Smooth muscle cell (in vitro differentiated cells): ENCODE results near the gene CUL5. TPM values are rescaled to one million over a fixed set of nuclear protein-coding genes. Genes with fewer than 3 reads are reported as not detected.

ENCODE experiments used
- DNase-seq: peaks from one replicate; lab custom pipeline; 2025; ENCODE audit not compliant: unreplicated experiment; lab: John Stamatoyannopoulos, UW
- H2AFZ ChIP-seq: fragments of 200-600 bp; sonication (generic); 2 replicates; pipeline ENCODE4 v1.6.0; 2016; ENCODE audit warnings: antibody characterized with exemption, low read depth, mild to moderate bottlenecking
- H3F3A ChIP-seq: fragments of 200-600 bp; sonication (generic); 2 replicates; pipeline ENCODE4 v1.6.0; 2017; ENCODE audit warnings: antibody characterized with exemption, low read depth
- H3K27ac ChIP-seq: fragments of 200-600 bp; sonication (generic); 2 replicates; pipeline ENCODE4 v1.5.1; 2016; ENCODE audit warnings: low read depth, mild to moderate bottlenecking
- H3K27me3 ChIP-seq: fragments of 200-600 bp; sonication (generic); 2 replicates; pipeline ENCODE4 v1.6.1; 2016; ENCODE audit warnings: low read depth, mild to moderate bottlenecking
- H3K36me3 ChIP-seq: fragments of 200-600 bp; sonication (generic); 2 replicates; pipeline ENCODE4 v1.5.1; 2016; ENCODE audit warnings: low read depth
- H3K4me1 ChIP-seq: fragments of 200-600 bp; sonication (generic); 2 replicates; pipeline ENCODE4 v1.5.1; 2016; ENCODE audit warnings: low read depth
- H3K4me2 ChIP-seq: fragments of 200-600 bp; sonication (generic); 2 replicates; pipeline ENCODE4 v1.6.0; 2016; ENCODE audit warnings: mild to moderate bottlenecking
- H3K4me3 ChIP-seq: fragments of 200-600 bp; sonication (generic); 2 replicates; pipeline ENCODE4 v1.5.1; 2016; ENCODE audit warnings: mild to moderate bottlenecking
- H3K79me2 ChIP-seq: fragments of 200-600 bp; sonication (generic); 2 replicates; pipeline ENCODE4 v1.6.0; 2016; ENCODE audit warnings: low read depth, mild to moderate bottlenecking
- H3K9ac ChIP-seq: fragments of 200-600 bp; sonication (generic); 2 replicates; pipeline ENCODE4 v1.6.0; 2016; ENCODE audit warnings: low read depth
- H3K9me3 ChIP-seq: fragments of 200-600 bp; sonication (generic); replicated peaks from 2 replicates; pipeline ENCODE4 v1.5.1; 2016; ENCODE audit warnings: low read depth
- H4K20me1 ChIP-seq: fragments of 200-600 bp; sonication (generic); 2 replicates; pipeline ENCODE4 v1.6.0; 2016; ENCODE audit warnings: low read depth
- CTCF ChIP-seq: fragments of 200-600 bp; sonication (generic); IDR thresholded peaks from 2 replicates; pipeline ENCODE4 v1.5.1; 2017; ENCODE audit warnings: borderline replicate concordance, mild to moderate bottlenecking, antibody characterized with exemption; ENCODE audit not compliant: insufficient read depth, poor library complexity, severe bottlenecking
- WGBS: methylation state at CpG from one replicate; pipeline ENCODE4 v1.1.7; 2016; ENCODE audit warnings: low lambda C conversion rate; 5-methylcytosine and 5-hydroxymethylcytosine counted together
- polyA plus RNA-seq: library from polyadenylated mRNA; unstranded; fragments of >200 nt; fragmentation: Nextera tagmentation; extraction: Ambion mirVana; gene quantifications from 2 replicates; pipeline ENCODE4 v1.2.1, GENCODE V29; 2016
- total RNA-seq: library from RNA; depleted of rRNA; stranded (reverse); fragments of >200 nt; gene quantifications from 2 replicates; pipeline ENCODE4 v1.2.3, GENCODE V29; 2014

Gene CUL5
- total and polyA plus RNA-seq, 2 experiments from 2014 or later: 20.8 to 45.0 TPM

DNA sequence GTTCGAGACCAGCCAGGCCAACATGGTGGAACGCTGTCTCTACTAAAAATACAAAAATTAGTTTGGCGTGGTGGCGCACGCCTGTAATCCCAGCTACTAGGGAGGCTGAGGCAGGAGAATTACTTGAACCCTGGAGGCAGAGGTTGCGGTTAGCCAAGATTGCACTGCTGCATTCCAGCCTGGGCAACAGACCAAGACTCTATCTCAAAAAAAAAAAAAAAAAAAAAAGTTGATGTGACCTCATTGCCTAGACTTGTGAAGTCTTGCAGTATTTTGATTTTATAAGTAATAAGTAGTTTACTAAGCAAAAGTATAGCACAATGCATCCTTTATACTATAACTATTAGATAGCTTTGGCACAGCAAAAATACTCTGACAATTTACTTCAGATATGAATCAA lies 9.9 kb upstream of the CUL5 start:
- 96% methylated on average over 6 of the region's 6 CpGs for WGBS
- DNase-seq: no peak
- Histone ChIP-seq H3K4me1 (no peaks in the 10 kb centered on the region), H3K79me2 (no peaks in the 10 kb centered on the region), H3K4me2 (no peak overlapping the region), H3K36me3 (no peaks in the 10 kb centered on the region), H3K27me3 (no peaks in the 10 kb centered on the region), H3K27ac (no peak overlapping the region), H3K4me3 (no peak overlapping the region), H2AFZ (no peak overlapping the region), H3F3A (no peaks in the 10 kb centered on the region), H3K9me3 (no peaks in the 10 kb centered on the region), H4K20me1 (no peaks in the 10 kb centered on the region), H3K9ac (no peak overlapping the region)
- no peak for TF ChIP-seq CTCF

DNA sequence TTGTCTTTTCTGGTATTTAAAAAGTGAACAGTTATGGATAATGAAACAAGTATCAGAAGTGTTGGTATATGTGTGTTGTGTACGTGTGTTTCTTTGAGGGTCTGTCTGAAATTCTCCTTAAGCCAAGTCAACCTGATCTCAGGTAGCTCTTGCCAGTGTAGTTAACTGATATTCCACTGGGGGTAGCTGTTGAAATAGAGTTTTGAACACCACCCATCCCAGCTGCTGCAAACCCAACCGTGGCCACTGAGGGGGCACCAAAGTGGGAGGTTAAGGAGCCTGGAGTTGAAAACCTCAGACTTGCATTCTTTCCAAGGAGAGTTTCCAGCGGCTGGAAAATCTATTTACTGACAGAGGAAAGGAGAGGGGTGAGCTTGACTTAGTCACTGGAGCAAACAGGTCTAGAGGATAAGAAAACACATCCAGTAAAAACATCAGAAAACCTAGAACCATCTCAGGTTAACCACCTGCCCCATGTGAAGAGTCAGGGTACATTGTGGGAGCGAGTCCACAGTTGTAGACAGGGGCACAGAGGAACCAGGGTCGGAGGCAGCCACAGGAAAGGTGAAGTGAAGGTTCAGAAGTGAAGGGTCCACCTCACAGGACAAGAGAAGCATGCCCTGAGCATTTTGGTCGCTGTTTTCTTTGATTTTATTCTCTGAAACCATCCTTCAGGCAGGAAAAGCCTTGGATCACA lies 8.8 kb upstream of the CUL5 start:
- Histone ChIP-seq H3K27ac (no peak overlapping the region), H3F3A (no peaks in the 10 kb centered on the region), H3K4me1 (no peaks in the 10 kb centered on the region), H3K4me2 (no peak overlapping the region), H3K36me3 (no peaks in the 10 kb centered on the region), H4K20me1 (no peaks in the 10 kb centered on the region), H3K79me2 (no peaks in the 10 kb centered on the region), H3K4me3 (no peak overlapping the region), H2AFZ (no peak overlapping the region), H3K27me3 (no peaks in the 10 kb centered on the region), H3K9ac (no peak overlapping the region), H3K9me3 (no peaks in the 10 kb centered on the region)
- peak; percentile 29 for TF ChIP-seq CTCF
- no peak for DNase-seq
- WGBS: 34% methylated on average over 6 of the region's 6 CpGs

GRCh38 chr11:108002476-108002875 lies 6.2 kb upstream of the CUL5 start:
- Histone ChIP-seq H3K4me3 (no peak overlapping the region), H4K20me1 (no peaks in the 10 kb centered on the region), H3K79me2 (no peaks in the 10 kb centered on the region), H3K27ac (no peak overlapping the region), H3K36me3 (no peaks in the 10 kb centered on the region), H2AFZ (no peak overlapping the region), H3K27me3 (no peaks in the 10 kb centered on the region), H3K9ac (no peak overlapping the region), H3K4me2 (no peak overlapping the region), H3K9me3 (no peaks in the 10 kb centered on the region), H3K4me1 (no peaks in the 10 kb centered on the region), H3F3A (no peaks in the 10 kb centered on the region)
- no peak for DNase-seq
- WGBS: 98% methylated on average over 3 of the region's 3 CpGs
- no peak for TF ChIP-seq CTCF

GRCh38 chr11:108003623-108004022 lies 5.1 kb upstream of the CUL5 start:
- no peak overlapping the region for H2AFZ ChIP-seq
- no peaks in the 10 kb centered on the region for H3K36me3 ChIP-seq
- H3K4me2 ChIP-seq: no peak overlapping the region
- no peaks in the 10 kb centered on the region for H3K27me3 ChIP-seq
- H4K20me1 ChIP-seq: no peaks in the 10 kb centered on the region
- WGBS: 91% methylated on average over 5 of the region's 5 CpGs
- H3F3A ChIP-seq: peaks cover 3% of the 10 kb centered on the region
- no peaks in the 10 kb centered on the region for H3K9me3 ChIP-seq
- TF ChIP-seq CTCF: no peak
- no peak overlapping the region for H3K4me3 ChIP-seq
- H3K79me2 ChIP-seq: no peaks in the 10 kb centered on the region
- no peak overlapping the region for H3K27ac ChIP-seq
- H3K9ac ChIP-seq: no peak overlapping the region
- no peak for DNase-seq
- no peaks in the 10 kb centered on the region for H3K4me1 ChIP-seq
